Measurements from ENCODE around the gene PROSER3. TPM values are rescaled to one million over a fixed set of nuclear protein-coding genes. Genes with fewer than 3 reads are reported as not detected.
A peak's percentile ranks its signal among the peaks of the same experiment; 100 is the strongest.

PROSER3 gene
- total and polyA plus RNA-seq, 2 of the 13 experiments (the other 11 are each of a cell fraction or from before 2014, with no cell fraction given): 5.1 to 5.7 TPM

GRCh38 chr19:35720163-35720524 lies 37.8 kb upstream of the PROSER3 start:
- peaks cover 8% of the 10 kb centered on the region for H4K20me1 ChIP-seq (ENCODE audit: insufficient read depth, low read length)
- BruUV-seq (replicated peaks): no TSS peak
- H3K4me1 ChIP-seq (ENCODE audit: insufficient read depth, low read length): peaks cover 22% of the 10 kb centered on the region
- no peaks in the 10 kb centered on the region for H3K9me3 ChIP-seq (ENCODE audit: low read length)
- peak overlapping the region; percentile 88; the same call in 1 of the 2 replicates for H3K9ac ChIP-seq (ENCODE audit: insufficient read depth, low read depth, low read length)
- intact Hi-C loops (cut with micrococcal nuclease; ENCODE audit: unreplicated experiment) (no loop called here), in situ Hi-C loops (cut with HindIII; ENCODE audit: extremely low pct_ligation_motif_present, low pct_unique_long_range_greater_than_20kb) (no loop called here)
- POLR2A ChIA-PET: interaction anchor here (1.4 to 4.6 kb wide), 4 partner anchors 16 to 28 kb away, joined by 3 to 69 read pairs (median 15); partner anchors contain the start of genes LIN37, PSENEN and U2AF1L4
- CTCF ChIA-PET (ENCODE audit: low intra/inter-chr PET ratio, low total read pairs): interaction anchor here (7.0 kb wide), 1 partner anchor 26 kb away, joined by 201 read pairs; no protein-coding TSS in a partner anchor
- H3K27me3 ChIP-seq (ENCODE audit: control insufficient read depth in 1 of 2, insufficient read depth in 2 of 2, low read length in 2 of 2): no peaks in the 10 kb centered on the region
- H3K27ac ChIP-seq (ENCODE audit: extremely low read length, insufficient read depth, low read length): peak overlapping the region; percentile 67
- DNase-seq (ENCODE audit: low spot score) (no peak), ATAC-seq (no peak), FAIRE-seq (no peak)
- no peak overlapping the region for H3K4me3 ChIP-seq (replicated peaks in 1 of 3; ENCODE audit: insufficient read depth in 1 of 3, low read depth in 2 of 3, low read length in 3 of 3)
- H2AFZ ChIP-seq (ENCODE audit: low read length): no peak overlapping the region
- TF ChIP-seq ZNF782 (CRISPR knock-in tag; IDR thresholded peaks at IDR 0.05; ENCODE audit: borderline replicate concordance) (no peak), ZNF773 (CRISPR knock-in tag; IDR thresholded peaks at IDR 0.05; ENCODE audit: borderline replicate concordance) (no peak), ZNF263 (CRISPR knock-in tag; IDR thresholded peaks at IDR 0.05) (no peak), SNAPC5 (CRISPR knock-in tag; IDR thresholded peaks at IDR 0.05; ENCODE audit: borderline replicate concordance) (no peak), RBAK (CRISPR knock-in tag; IDR thresholded peaks at IDR 0.05) (no peak), ZNF101 (CRISPR knock-in tag; IDR thresholded peaks at IDR 0.05; ENCODE audit: borderline replicate concordance, low read depth) (no peak), ZNF737 (CRISPR knock-in tag; IDR thresholded peaks at IDR 0.05; ENCODE audit: borderline replicate concordance) (no peak), ZNF30 (CRISPR knock-in tag; IDR thresholded peaks at IDR 0.05) (no peak), ZBTB42 (CRISPR knock-in tag; IDR thresholded peaks at IDR 0.05) (no peak), ZUFSP (CRISPR knock-in tag; IDR thresholded peaks at IDR 0.05; ENCODE audit: borderline replicate concordance) (no peak)
- TF ChIP-seq, protein P1, sequence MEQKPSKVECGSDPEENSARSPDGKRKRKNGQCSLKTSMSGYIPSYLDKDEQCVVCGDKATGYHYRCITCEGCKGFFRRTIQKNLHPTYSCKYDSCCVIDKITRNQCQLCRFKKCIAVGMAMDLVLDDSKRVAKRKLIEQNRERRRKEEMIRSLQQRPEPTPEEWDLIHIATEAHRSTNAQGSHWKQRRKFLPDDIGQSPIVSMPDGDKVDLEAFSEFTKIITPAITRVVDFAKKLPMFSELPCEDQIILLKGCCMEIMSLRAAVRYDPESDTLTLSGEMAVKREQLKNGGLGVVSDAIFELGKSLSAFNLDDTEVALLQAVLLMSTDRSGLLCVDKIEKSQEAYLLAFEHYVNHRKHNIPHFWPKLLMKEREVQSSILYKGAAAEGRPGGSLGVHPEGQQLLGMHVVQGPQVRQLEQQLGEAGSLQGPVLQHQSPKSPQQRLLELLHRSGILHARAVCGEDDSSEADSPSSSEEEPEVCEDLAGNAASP (CRISPR knock-in tag; IDR thresholded peaks at IDR 0.05; ENCODE audit: borderline replicate concordance): no peak
- TF ChIP-seq, protein P2, sequence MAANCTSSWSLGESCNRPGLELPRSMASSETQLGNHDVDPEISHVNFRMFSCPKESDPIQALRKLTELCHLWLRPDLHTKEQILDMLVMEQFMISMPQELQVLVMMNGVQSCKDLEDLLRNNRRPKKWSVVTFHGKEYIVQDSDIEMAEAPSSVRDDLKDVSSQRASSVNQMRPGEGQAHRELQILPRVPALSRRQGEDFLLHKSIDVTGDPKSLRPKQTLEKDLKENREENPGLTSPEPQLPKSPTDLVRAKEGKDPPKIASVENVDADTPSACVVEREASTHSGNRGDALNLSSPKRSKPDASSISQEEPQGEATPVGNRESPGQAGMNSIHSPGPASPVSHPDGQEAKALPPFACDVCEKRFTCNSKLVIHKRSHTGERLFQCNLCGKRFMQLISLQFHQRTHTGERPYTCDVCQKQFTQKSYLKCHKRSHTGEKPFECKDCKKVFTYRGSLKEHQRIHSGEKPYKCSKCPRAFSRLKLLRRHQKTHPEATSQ (CRISPR knock-in tag; IDR thresholded peaks at IDR 0.05; ENCODE audit: borderline replicate concordance): no peak
- WGBS (ENCODE audit: low lambda C conversion rate): 90% methylated on average over 9 of the region's 9 CpGs
- H3K4me2 ChIP-seq (ENCODE audit: low read depth, low read length): no peak overlapping the region
- H3K79me2 ChIP-seq (ENCODE audit: insufficient read depth, low read length): peaks cover 21% of the 10 kb centered on the region
- H3K36me3 ChIP-seq (replicated peaks in 1 of 2; ENCODE audit: control insufficient read depth in 1 of 2, insufficient read depth in 2 of 2, low read length in 2 of 2): peaks cover 25 to 46% of the 10 kb centered on the region in 2 experiments

Measured in HepG2 (cell line).